ENCODE results near the gene EPRS1.

Gene EPRS1

GRCh38 chr1:220044678-220045355 lies 1.5 kb downstream of the EPRS1 start:
- TF ChIP-seq, protein P1, sequence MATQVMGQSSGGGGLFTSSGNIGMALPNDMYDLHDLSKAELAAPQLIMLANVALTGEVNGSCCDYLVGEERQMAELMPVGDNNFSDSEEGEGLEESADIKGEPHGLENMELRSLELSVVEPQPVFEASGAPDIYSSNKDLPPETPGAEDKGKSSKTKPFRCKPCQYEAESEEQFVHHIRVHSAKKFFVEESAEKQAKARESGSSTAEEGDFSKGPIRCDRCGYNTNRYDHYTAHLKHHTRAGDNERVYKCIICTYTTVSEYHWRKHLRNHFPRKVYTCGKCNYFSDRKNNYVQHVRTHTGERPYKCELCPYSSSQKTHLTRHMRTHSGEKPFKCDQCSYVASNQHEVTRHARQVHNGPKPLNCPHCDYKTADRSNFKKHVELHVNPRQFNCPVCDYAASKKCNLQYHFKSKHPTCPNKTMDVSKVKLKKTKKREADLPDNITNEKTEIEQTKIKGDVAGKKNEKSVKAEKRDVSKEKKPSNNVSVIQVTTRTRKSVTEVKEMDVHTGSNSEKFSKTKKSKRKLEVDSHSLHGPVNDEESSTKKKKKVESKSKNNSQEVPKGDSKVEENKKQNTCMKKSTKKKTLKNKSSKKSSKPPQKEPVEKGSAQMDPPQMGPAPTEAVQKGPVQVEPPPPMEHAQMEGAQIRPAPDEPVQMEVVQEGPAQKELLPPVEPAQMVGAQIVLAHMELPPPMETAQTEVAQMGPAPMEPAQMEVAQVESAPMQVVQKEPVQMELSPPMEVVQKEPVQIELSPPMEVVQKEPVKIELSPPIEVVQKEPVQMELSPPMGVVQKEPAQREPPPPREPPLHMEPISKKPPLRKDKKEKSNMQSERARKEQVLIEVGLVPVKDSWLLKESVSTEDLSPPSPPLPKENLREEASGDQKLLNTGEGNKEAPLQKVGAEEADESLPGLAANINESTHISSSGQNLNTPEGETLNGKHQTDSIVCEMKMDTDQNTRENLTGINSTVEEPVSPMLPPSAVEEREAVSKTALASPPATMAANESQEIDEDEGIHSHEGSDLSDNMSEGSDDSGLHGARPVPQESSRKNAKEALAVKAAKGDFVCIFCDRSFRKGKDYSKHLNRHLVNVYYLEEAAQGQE (IDR thresholded peaks at IDR 0.05; ENCODE audit: insufficient read depth in 1 of 2, low read depth in 2 of 2, low read length in 2 of 2), result no peak
- TF ChIP-seq POLR2AphosphoS5 (IDR thresholded peaks at IDR 0.05; ENCODE audit: low read depth, low read length) (no peak), SIN3A (IDR thresholded peaks at IDR 0.05; ENCODE audit: borderline replicate concordance, insufficient read depth, low read length) (no peak), TAF1 (IDR thresholded peaks at IDR 0.05; ENCODE audit: borderline replicate concordance, insufficient read depth, low read length) (no peak), FOXP2 (optimal IDR thresholded peaks at IDR 0.05; ENCODE audit: borderline replicate concordance, extremely low read depth, extremely low read length, insufficient read depth) (no peak)

GRCh38 chr1:220043646-220044045 lies 2.7 kb downstream of the EPRS1 start:
- TF ChIP-seq FOXP2 (optimal IDR thresholded peaks at IDR 0.05; ENCODE audit: borderline replicate concordance, extremely low read depth, extremely low read length, insufficient read depth), result no peak
- no peak for TF ChIP-seq POLR2AphosphoS5 (IDR thresholded peaks at IDR 0.05; ENCODE audit: low read depth, low read length)
- TF ChIP-seq SIN3A (IDR thresholded peaks at IDR 0.05; ENCODE audit: borderline replicate concordance, insufficient read depth, low read length), result no peak

DNA sequence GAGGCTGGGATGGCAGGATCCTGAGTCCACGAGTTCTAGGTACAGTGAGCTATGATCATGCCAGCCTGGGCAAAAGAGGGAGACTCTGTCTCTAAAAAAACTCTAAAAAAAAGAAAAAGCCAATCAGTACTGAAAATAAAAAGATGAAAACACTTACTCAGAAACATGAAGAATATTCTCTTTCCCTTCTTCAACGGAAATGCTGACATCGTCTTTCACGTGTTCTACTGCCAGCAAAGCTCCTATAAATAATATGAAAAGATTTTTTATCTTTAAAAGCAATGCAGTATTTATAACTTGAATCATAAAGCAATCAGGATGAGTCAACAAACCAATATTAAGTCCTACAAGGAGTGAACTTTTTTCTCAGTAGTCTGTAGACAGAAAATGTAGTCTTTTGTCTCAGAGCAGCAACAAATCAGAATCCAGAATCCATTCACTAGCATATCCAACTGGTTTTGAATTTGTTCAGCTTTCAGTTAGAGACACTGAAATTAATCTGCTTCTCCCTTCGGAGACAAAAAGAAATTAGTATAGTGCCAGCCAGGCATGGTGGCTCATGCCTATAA lies 6.2 kb downstream of the EPRS1 start:
- TF ChIP-seq POLR2AphosphoS5 (IDR thresholded peaks at IDR 0.05; ENCODE audit: low read depth, low read length) (no peak), TAF1 (IDR thresholded peaks at IDR 0.05; ENCODE audit: borderline replicate concordance, insufficient read depth, low read length) (no peak), FOXP2 (optimal IDR thresholded peaks at IDR 0.05; ENCODE audit: borderline replicate concordance, extremely low read depth, extremely low read length, insufficient read depth) (no peak), SIN3A (IDR thresholded peaks at IDR 0.05; ENCODE audit: borderline replicate concordance, insufficient read depth, low read length) (no peak)
- TF ChIP-seq, protein P1 (IDR thresholded peaks at IDR 0.05; ENCODE audit: insufficient read depth in 1 of 2, low read depth in 2 of 2, low read length in 2 of 2), result no peak

- TF ChIP-seq FOXP2 (optimal IDR thresholded peaks at IDR 0.05; ENCODE audit: borderline replicate concordance, extremely low read depth, extremely low read length, insufficient read depth), result no peak
- no peak for TF ChIP-seq TAF1 (IDR thresholded peaks at IDR 0.05; ENCODE audit: borderline replicate concordance, insufficient read depth, low read length)
- no peak for TF ChIP-seq POLR2AphosphoS5 (IDR thresholded peaks at IDR 0.05; ENCODE audit: low read depth, low read length)
- TF ChIP-seq SIN3A (IDR thresholded peaks at IDR 0.05; ENCODE audit: borderline replicate concordance, insufficient read depth, low read length), result no peak
- TF ChIP-seq, protein P1 (IDR thresholded peaks at IDR 0.05; ENCODE audit: insufficient read depth in 1 of 2, low read depth in 2 of 2, low read length in 2 of 2), result no peak
These were observed 7.7 kb downstream of the EPRS1 start for GRCh38 chr1:220038640-220039039.

- no peak for TF ChIP-seq FOXP2 (optimal IDR thresholded peaks at IDR 0.05; ENCODE audit: borderline replicate concordance, extremely low read depth, extremely low read length, insufficient read depth)
- TF ChIP-seq, protein P1 (IDR thresholded peaks at IDR 0.05; ENCODE audit: insufficient read depth in 1 of 2, low read depth in 2 of 2, low read length in 2 of 2), result no peak
- TF ChIP-seq POLR2AphosphoS5 (IDR thresholded peaks at IDR 0.05; ENCODE audit: low read depth, low read length), result no peak
- no peak for TF ChIP-seq SIN3A (IDR thresholded peaks at IDR 0.05; ENCODE audit: borderline replicate concordance, insufficient read depth, low read length)
- TF ChIP-seq TAF1 (IDR thresholded peaks at IDR 0.05; ENCODE audit: borderline replicate concordance, insufficient read depth, low read length), result no peak
These were observed 13.4 kb downstream of the EPRS1 start for GRCh38 chr1:220032911-220033310.

All from PFSK-1 (cell line).